ENCODE measurements around the gene P3H2.

GRCh38 chr3:190063490-190063889, 57.2 kb downstream of the P3H2 start:
- TF ChIP-seq, protein P1, sequence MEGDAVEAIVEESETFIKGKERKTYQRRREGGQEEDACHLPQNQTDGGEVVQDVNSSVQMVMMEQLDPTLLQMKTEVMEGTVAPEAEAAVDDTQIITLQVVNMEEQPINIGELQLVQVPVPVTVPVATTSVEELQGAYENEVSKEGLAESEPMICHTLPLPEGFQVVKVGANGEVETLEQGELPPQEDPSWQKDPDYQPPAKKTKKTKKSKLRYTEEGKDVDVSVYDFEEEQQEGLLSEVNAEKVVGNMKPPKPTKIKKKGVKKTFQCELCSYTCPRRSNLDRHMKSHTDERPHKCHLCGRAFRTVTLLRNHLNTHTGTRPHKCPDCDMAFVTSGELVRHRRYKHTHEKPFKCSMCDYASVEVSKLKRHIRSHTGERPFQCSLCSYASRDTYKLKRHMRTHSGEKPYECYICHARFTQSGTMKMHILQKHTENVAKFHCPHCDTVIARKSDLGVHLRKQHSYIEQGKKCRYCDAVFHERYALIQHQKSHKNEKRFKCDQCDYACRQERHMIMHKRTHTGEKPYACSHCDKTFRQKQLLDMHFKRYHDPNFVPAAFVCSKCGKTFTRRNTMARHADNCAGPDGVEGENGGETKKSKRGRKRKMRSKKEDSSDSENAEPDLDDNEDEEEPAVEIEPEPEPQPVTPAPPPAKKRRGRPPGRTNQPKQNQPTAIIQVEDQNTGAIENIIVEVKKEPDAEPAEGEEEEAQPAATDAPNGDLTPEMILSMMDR (IDR thresholded peaks at IDR 0.05) = no peak
- TF ChIP-seq ZFX (IDR thresholded peaks at IDR 0.05; ENCODE audit: borderline replicate concordance) = no peak

All from 22Rv1 (cell line).